ENCODE measurements around the gene CSF2RB.

DNA sequence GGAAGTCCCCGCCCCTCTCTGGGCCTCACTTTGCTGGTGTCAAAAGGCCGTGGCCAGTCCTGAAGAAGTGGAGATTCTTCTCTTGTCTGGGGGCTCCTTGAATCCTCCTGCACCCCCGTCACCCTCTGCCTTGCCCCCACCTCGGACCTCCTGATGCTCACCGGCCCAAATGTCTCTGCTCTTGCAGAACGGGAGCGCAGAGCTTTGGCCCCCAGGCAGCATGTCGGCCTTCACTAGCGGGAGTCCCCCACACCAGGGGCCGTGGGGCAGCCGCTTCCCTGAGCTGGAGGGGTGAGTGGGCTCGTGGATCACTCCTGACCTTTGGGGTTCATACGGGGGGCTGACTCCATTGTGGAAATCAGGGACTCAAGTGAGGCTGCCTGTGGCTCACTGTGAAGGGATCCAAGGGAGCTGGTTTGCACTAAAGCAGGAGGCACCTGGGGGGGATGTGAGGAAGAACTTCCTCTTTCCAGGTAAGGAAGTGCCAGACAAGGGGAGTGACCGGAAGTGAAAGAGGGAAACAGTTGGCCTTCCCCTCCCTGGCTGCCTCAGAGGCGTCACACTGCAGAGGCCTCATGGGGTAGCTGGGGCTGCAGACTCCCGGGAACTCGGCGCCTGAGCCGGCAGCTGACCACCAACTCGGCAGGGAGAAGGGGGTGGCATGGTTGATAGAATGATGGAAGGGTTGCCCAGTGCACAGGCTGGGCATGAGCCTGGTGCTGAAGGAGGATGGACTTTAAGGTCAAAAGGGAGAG is 23.1 kb downstream of the CSF2RB start:
- TF ChIP-seq POLR2A (IDR thresholded peaks at IDR 0.05) (no peak), CTCF (IDR thresholded peaks at IDR 0.05) (no peak)
